ENCODE measurements around the gene CTBP2. TPM values are rescaled to one million over a fixed set of nuclear protein-coding genes. Genes with fewer than 3 reads are reported as not detected.

CTBP2 gene
- total and polyA plus RNA-seq, 2 of the 13 experiments (the other 11 are each of a cell fraction or from before 2014, with no cell fraction given), result 0.08 TPM; not detected in 1

- no peak for DNase-seq (ENCODE audit: low spot score)
- H3K9ac ChIP-seq (ENCODE audit: insufficient read depth, low read depth, low read length), result no peak overlapping the region
- H3K4me2 ChIP-seq (ENCODE audit: low read depth, low read length), result no peak overlapping the region
- POLR2A ChIA-PET, result no interaction called here
- H3K36me3 ChIP-seq (replicated peaks in 1 of 2; ENCODE audit: control insufficient read depth in 1 of 2, insufficient read depth in 2 of 2, low read length in 2 of 2), result no peaks in the 10 kb centered on the region
- intact Hi-C loops (cut with micrococcal nuclease; ENCODE audit: unreplicated experiment) (no loop called here), in situ Hi-C loops (cut with HindIII; ENCODE audit: extremely low pct_ligation_motif_present, low pct_unique_long_range_greater_than_20kb) (no loop called here)
- no TSS peak for BruUV-seq (replicated peaks)
- H3K79me2 ChIP-seq (ENCODE audit: insufficient read depth, low read length), result no peaks in the 10 kb centered on the region
- H2AFZ ChIP-seq (ENCODE audit: low read length), result no peak overlapping the region
- FAIRE-seq, result no peak
- no peaks in the 10 kb centered on the region for H3K9me3 ChIP-seq (ENCODE audit: low read length)
- peaks cover 13 to 72% of the 10 kb centered on the region in 2 experiments for H3K27me3 ChIP-seq (ENCODE audit: control insufficient read depth in 1 of 2, insufficient read depth in 2 of 2, low read length in 2 of 2)
- ATAC-seq, result no peak; the same call in 2 of the 3 replicates
- H3K27ac ChIP-seq (ENCODE audit: extremely low read length, insufficient read depth, low read length), result no peak overlapping the region
- TF ChIP-seq ZNF296 (CRISPR knock-in tag; conservative IDR thresholded peaks at IDR 0.05), result no peak
- H4K20me1 ChIP-seq (ENCODE audit: insufficient read depth, low read length), result no peaks in the 10 kb centered on the region
- H3K4me3 ChIP-seq (replicated peaks in 1 of 3; ENCODE audit: insufficient read depth in 1 of 3, low read depth in 2 of 3, low read length in 3 of 3), result no peak overlapping the region
- CTCF ChIA-PET (ENCODE audit: low intra/inter-chr PET ratio, low total read pairs), result no interaction called here
- H3K4me1 ChIP-seq (ENCODE audit: insufficient read depth, low read length), result peaks cover 10% of the 10 kb centered on the region; the same call in 1 of the 2 replicates
- WGBS (ENCODE audit: low lambda C conversion rate), result 7% methylated on average over 24 of the region's 25 CpGs
These were observed 22.5 kb downstream of the CTBP2 start for GRCh38 chr10:125137601-125138438.

- Histone ChIP-seq H3K4me2 (ENCODE audit: low read depth, low read length) (no peak overlapping the region), H3K9me3 (ENCODE audit: low read length) (no peaks in the 10 kb centered on the region), H3K27me3 (ENCODE audit: control insufficient read depth in 1 of 2, insufficient read depth in 2 of 2, low read length in 2 of 2) (peaks cover 5 to 65% of the 10 kb centered on the region in 2 experiments), H2AFZ (ENCODE audit: low read length) (no peak overlapping the region), H3K27ac (ENCODE audit: extremely low read length, insufficient read depth, low read length) (no peak overlapping the region), H3K4me3 (replicated peaks in 1 of 3; ENCODE audit: insufficient read depth in 1 of 3, low read depth in 2 of 3, low read length in 3 of 3) (no peak overlapping the region), H3K79me2 (ENCODE audit: insufficient read depth, low read length) (no peaks in the 10 kb centered on the region), H4K20me1 (ENCODE audit: insufficient read depth, low read length) (no peaks in the 10 kb centered on the region), H3K36me3 (replicated peaks in 1 of 2; ENCODE audit: control insufficient read depth in 1 of 2, insufficient read depth in 2 of 2, low read length in 2 of 2) (no peaks in the 10 kb centered on the region), H3K9ac (ENCODE audit: insufficient read depth, low read depth, low read length) (no peak overlapping the region), H3K4me1 (ENCODE audit: insufficient read depth, low read length) (peaks cover 10% of the 10 kb centered on the region; the same call in 1 of the 2 replicates)
- no peak for ATAC-seq
- ChIA-PET CTCF (ENCODE audit: low intra/inter-chr PET ratio, low total read pairs) (no interaction called here), POLR2A (no interaction called here)
- DNase-seq (ENCODE audit: low spot score), result no peak
- BruUV-seq (replicated peaks), result no TSS peak
- FAIRE-seq, result no peak
- in situ Hi-C loops (cut with HindIII; ENCODE audit: extremely low pct_ligation_motif_present, low pct_unique_long_range_greater_than_20kb) (no loop called here), intact Hi-C loops (cut with micrococcal nuclease; ENCODE audit: unreplicated experiment) (no loop called here)
- no peak for TF ChIP-seq HNF1B (CRISPR knock-in tag; IDR thresholded peaks at IDR 0.05)
- no peak for TF ChIP-seq ZSCAN12 (CRISPR knock-in tag; IDR thresholded peaks at IDR 0.05)
- no peak for TF ChIP-seq NRL (CRISPR knock-in tag; IDR thresholded peaks at IDR 0.05; ENCODE audit: borderline replicate concordance)
- TF ChIP-seq ZNF639 (CRISPR knock-in tag; conservative IDR thresholded peaks at IDR 0.05), result no peak
- no peak for TF ChIP-seq SYNCRIP (IDR thresholded peaks at IDR 0.05; ENCODE audit: insufficient read depth, low read depth, low read length)
- TF ChIP-seq SMYD3 (CRISPR knock-in tag; IDR thresholded peaks at IDR 0.05), result no peak
- TF ChIP-seq ELF3 (CRISPR knock-in tag; IDR thresholded peaks at IDR 0.05), result no peak
- no peak for TF ChIP-seq MTA3 (CRISPR knock-in tag; IDR thresholded peaks at IDR 0.05)
- no CpG with 5 or more reads among the region's 4 CpGs for WGBS (ENCODE audit: low lambda C conversion rate)
These were observed 24.3 kb downstream of the CTBP2 start for GRCh38 chr10:125136087-125136486.

Data from HepG2 (cell line).